Myocyte (in vitro differentiated cells): ENCODE results near the gene SLC27A4. TPM values are rescaled to one million over a fixed set of nuclear protein-coding genes. Genes with fewer than 3 reads are reported as not detected.

Experiments
- DNase-seq: peaks from one replicate; pipeline ENCODE4 v3.0.0-alpha.2; 2012; ENCODE audit warnings: low read depth
- total RNA-seq: library from RNA; depleted of rRNA; stranded (reverse); fragments of >200 nt; gene quantifications from 2 replicates; pipeline ENCODE4 v1.2.3, GENCODE V29; 2014

SLC27A4 gene
- total RNA-seq, 1 donor from 2014 or later = 29.7 TPM

GRCh38 chr9:128390150-128390812, 50.0 kb downstream of the SLC27A4 start:
- DNase-seq = no peak

DNA sequence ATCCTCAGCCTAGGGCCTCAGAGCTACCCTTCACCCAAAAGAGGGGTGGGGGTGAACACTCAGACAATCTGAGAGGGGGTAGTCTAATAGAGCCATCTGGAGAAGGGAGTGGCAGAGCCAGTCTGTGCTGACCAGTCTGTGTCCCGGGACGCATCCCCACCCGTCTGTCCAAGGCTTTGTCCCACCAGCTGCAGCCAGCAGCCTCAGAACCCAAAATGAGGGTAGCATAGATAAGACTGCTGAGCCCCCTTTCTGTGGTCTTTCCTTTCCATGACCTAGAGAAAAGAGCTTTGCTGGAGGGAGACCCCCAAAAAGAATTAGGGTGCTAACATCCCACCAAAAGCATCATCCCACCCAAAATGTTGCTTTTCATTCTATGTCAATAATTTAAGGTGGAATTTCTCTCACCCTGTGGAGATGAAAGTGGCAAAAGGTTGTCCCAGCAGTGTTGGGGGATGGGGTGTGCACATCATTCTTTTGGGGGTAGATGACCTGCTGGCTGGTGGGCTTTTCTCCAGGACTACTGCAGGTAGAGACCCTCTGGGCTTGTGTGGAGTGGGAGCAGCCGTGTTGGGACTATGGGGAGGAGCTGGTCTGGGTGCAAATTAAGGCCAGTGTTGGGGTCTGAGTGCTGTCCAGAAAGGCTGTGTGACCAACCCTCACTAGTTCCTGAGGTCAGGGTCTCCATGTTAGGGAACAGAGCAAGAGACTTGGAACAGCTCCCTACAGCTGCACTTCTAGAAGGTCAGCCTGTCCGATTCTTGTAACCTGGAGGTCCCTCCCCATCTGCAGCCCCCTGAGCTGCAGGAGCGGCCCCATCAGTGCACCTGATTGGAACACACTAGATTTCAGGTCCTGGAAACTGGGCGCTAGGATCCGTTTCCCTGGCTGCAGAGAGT, 50.7 kb downstream of the SLC27A4 start:
- no peak for DNase-seq

GRCh38 chr9:128391956-128392301, 51.6 kb downstream of the SLC27A4 start:
- DNase-seq = no peak

- DNase-seq = no peak
Measured at GRCh38 chr9:128392302-128393144, 52.2 kb downstream of the SLC27A4 start.

DNA sequence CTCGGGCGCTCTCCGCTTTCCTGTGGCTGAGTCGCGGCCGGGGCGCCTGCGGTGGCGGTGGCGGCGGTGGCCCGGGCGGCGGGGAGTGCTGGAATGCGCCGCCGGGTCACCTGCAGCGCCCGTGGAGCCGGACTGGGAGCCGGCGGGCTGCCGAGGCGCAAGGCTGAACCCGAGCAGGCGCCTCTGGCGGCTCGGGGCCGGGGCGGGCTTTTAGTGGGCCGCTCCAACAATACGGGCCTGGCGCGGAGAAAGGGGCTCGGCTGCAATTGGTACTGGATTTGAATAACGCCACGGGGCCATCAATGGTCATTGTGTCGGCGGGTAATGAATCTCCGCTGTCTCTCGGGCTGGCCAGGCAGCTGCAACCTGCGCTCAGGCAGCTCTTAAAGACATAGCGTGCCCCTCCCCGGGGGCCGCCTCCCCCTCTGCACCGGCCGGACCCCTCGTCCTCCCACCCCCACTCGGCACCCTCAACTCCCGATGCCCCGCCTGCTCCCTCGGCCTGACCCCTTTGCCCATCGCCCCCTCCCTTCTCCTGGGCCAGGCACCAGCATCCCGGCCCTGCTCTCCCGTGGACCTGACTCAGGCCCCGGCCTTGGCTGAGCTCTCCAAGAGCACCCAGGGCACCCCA, 52.9 kb downstream of the SLC27A4 start:
- DNase-seq = no peak

- no peak for DNase-seq
Measured at GRCh38 chr9:128393970-128394369, 53.6 kb downstream of the SLC27A4 start.

DNA sequence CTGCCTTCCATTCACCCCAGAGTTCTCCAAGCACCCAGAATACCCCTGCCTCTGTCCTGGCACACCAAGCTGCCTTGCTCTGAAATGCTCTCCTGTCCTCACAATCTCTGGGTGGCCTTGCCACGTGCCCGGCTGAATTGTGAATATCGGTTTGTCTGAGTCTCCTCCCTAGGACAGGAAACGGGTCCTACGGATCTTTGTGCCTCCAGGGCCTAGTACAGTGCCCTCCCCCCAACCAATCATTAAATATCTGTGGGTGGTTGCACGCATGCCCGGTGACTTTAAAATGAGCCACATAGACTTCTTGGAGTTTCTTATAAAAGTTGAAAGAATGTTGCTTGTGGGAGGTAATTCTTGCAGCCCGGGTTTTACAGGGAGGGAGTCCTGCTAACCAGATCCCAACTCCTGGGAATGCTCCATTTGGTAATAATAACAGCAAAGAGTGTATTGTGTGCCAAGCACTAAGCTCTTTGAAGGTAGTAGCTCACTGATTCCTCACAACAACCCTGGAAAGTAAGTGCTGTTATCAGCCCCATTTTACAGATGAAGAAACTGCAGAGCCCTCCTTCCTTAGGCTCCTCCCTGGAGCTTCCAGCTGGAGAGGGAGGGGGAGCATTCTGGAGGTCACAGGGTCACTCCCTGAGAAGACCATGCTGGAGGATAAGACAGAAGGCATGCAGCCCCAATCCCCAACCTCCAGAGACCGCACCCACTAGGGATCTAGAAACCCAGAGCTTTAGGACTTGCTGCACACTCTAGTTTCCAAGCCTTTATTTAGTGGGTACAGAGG, 54.2 kb downstream of the SLC27A4 start:
- DNase-seq = no peak

- DNase-seq = no peak
Measured at GRCh38 chr9:128396970-128397613, 56.8 kb downstream of the SLC27A4 start.

DNA sequence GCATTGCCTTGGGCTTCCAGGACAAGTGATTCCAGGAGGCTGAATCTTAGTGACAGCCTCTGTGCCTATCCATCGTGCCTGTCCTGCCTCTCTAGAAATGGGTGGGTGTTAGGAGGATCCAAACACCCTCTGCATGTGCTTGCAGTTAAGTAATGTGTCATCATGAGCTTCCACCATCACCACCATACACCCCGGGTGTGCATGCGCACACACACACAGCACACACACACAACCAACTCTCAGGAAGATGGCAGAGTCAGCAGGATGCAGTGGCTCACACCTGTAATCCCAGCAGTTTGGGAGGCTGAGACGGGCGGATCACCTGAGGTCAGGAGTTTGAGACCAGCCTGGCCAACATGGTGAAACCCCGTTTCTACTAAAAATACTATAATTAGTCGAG, 57.5 kb downstream of the SLC27A4 start:
- no peak for DNase-seq

DNA sequence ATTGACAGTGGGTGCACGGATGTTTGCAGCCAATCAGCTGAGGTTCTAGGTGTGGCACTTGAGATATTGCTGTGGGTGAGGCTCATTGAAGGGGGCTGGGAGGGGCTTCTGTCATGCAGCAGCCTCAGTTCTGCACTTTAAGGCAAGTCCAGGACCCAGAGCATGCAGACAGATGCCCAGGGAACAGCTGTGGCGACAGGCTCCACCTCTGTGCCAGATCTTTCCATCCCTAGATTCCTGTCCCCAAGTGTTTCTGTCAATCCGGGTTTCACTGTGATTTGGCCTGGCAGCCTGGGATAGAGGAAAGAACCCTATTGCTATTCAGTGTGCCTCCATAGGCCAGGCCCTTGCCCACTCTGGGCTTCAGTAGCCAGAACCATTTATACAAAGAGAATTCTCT, 59.5 kb downstream of the SLC27A4 start:
- DNase-seq = peak; percentile 35

GRCh38 chr9:128404560-128404959, 64.2 kb downstream of the SLC27A4 start:
- DNase-seq = no peak

- no peak for DNase-seq
Measured at GRCh38 chr9:128405077-128405779, 64.9 kb downstream of the SLC27A4 start.

DNA sequence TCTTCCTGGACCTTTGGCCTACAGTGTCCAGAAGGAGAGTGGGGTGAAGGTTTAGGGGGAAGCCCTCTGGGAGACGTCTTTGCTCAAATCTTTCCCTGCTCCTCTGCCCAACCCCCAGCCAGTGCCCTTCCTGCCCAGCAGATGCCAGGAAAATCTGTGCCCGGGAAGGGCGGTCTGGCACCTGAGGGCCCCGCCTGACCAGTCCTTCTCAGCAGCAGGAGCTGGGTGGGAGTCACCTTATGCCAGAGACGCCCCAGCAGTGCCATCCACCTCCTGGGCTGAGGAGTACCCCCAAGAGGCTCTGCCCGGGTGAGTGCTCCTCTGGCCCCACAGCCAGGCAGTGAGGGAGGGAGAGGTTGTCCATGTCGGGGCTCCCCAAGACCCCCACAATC, 65.4 kb downstream of the SLC27A4 start:
- DNase-seq = no peak

DNA sequence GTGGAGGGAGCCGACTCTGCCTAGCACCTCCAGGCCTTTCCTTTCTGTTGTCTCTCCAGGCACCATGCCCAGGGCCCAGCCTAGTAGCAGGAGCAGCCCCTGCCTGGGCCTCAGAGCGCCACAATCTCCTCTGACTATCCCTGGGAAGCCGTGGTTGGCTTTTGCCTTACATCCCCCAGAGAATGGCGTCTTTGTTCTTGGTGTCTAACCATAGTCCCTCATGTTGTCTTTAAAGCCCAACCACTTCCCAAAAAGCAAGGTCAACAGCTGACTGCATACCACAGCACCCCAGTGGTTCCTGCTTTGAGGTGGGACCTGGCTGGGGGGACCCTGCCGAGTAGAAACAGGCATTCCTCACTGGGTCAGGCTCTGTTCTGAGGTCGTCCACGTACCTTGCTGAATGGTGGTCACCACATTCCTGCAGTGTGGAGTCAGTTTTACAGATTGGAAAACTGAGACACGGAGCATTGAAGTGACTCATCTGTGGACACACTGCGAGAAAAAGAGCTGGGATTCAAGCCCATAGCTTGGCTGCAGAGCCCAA, 66.6 kb downstream of the SLC27A4 start:
- peak; percentile 49 for DNase-seq

- DNase-seq = no peak
Measured at GRCh38 chr9:128408963-128409431, 68.7 kb downstream of the SLC27A4 start.

GRCh38 chr9:128409450-128409849, 69.1 kb downstream of the SLC27A4 start:
- no peak for DNase-seq

- DNase-seq = peak; percentile 39
Measured at GRCh38 chr9:128409978-128410377, 69.7 kb downstream of the SLC27A4 start.
